Skeletal muscle satellite cell (primary cell): Measurements from ENCODE around the gene ZSWIM3.

Experiments
- H3K27me3 ChIP-seq: 2 replicates; pipeline ENCODE4 v1.7.0; 2013; ENCODE audit warnings: low read length; ENCODE audit not compliant: control insufficient read depth, insufficient read depth
- H3K36me3 ChIP-seq: 2 replicates; pipeline ENCODE4 v1.7.0; 2013; ENCODE audit warnings: mild to moderate bottlenecking, control low read depth, low read length; ENCODE audit not compliant: insufficient read depth
- H3K4me1 ChIP-seq: 2 replicates; pipeline ENCODE4 v1.7.0; 2013; ENCODE audit warnings: low read length; ENCODE audit not compliant: control insufficient read depth, insufficient read depth
- H3K4me2 ChIP-seq: 2 replicates; pipeline ENCODE4 v1.7.0; 2013; ENCODE audit warnings: mild to moderate bottlenecking, low read length
- H3K4me3 ChIP-seq: 2 replicates; pipeline ENCODE4 v1.7.0; 2013; ENCODE audit warnings: low read length
- H3K9ac ChIP-seq: 2 replicates; pipeline ENCODE4 v1.7.0; 2013; ENCODE audit warnings: mild to moderate bottlenecking, low read depth, low read length, moderate library complexity
- H3K9me3 ChIP-seq: replicated peaks from 2 replicates; pipeline ENCODE4 v1.7.0; 2013; ENCODE audit warnings: mild to moderate bottlenecking, control low read depth, low read length

Gene ZSWIM3

DNA sequence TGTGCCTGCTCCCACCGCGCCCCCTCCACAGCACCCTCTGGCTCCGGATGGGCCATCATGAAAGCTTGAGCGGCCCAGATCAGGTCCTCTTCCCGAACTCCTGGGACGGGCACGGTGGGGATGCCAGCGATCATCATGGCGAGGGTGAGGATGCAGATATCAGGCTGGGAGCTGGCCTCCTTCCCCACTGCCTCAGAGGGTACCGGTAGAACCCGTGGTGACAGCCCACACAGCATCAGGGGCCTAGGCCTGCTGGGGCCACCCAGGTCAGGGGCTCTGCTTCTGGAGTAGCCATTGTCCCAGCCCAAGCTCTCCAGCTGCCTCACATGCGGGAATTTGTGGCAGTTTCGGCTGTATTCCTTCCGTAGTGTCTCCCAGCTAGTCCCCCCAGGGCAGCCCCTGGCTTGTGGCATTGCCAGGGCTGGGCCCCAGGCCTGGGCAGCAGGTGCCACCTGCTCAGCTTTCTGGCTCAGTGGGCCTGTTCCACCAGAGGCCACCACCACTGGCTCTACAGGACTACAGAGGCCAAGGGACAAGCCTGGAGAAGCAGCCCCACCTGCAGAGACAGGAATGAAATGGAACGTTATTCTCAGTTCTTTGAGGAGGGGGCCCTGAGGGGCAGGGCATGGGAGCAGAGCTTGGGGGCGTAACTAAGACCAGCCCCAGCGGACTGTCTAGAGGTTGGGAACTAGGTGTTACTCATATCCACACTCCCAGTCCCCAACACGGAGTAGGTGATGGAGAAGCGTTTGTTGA, 29.4 kb downstream of the ZSWIM3 start:
- Histone ChIP-seq H3K4me3 (no peak overlapping the region), H3K9me3 (no peaks in the 10 kb centered on the region), H3K36me3 (peaks cover 22% of the 10 kb centered on the region), H3K27me3 (no peaks in the 10 kb centered on the region), H3K4me2 (no peak overlapping the region), H3K4me1 (peaks cover 24% of the 10 kb centered on the region), H3K9ac (no peak overlapping the region)

DNA sequence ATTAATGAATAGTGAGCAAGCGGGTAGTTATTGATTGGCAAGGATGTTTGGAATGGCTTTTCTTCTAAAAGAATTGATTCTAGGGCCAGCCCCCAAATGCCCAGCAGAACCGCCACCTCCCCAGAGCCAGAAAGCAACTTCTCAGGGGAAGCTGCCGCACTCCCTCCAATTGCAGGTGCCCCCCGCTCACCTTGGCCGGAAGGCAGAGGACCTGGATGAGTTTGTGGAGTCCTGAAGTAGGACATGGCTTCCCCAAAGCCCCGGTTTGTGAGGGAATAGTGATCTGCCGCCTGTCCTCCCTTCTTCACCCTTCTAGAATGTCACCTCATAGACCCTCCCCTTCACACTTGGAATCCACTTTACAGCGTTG, 29.9 kb downstream of the ZSWIM3 start, which contains the start of gene SPATA25:
TSS of gene SPATA25 (minus strand) at position 277 of the 370 bp plus-strand sequence. CDS start at position 245, 32 bp downstream.
- Histone ChIP-seq H3K36me3 (peaks cover 23% of the 10 kb centered on the region), H3K9ac (no peak within 1 kb of the TSS), H3K4me3 (no peak within 1 kb of the TSS), H3K27me3 (no peaks in the 10 kb centered on the region), H3K4me1 (peaks cover 30% of the 10 kb centered on the region), H3K4me2 (no peak within 1 kb of the TSS), H3K9me3 (no peaks in the 10 kb centered on the region)

DNA sequence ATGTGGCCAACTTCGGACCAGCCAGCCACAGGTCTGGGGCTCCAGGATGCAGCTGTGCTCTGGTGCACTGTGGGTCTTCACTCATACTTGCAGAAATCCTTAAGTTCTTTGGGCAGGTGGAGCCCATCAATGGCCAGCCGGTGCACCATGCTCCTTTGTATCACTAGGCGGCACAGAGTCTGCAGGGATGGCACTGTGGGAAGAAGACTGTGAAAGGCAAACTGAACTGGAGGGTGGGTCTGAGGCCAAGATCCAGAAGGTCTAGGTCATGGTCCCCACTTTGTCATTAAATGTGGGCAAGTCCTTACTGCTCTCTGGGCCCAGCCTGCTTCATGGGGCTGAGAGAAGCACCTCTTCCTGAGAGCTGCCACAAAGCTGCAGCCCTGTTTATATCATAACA, 31.3 kb downstream of the ZSWIM3 start:
- Histone ChIP-seq H3K27me3 (no peaks in the 10 kb centered on the region), H3K36me3 (peaks cover 17% of the 10 kb centered on the region), H3K9me3 (no peaks in the 10 kb centered on the region), H3K9ac (no peak overlapping the region), H3K4me3 (no peak overlapping the region), H3K4me1 (peaks cover 36% of the 10 kb centered on the region), H3K4me2 (no peak overlapping the region)

DNA sequence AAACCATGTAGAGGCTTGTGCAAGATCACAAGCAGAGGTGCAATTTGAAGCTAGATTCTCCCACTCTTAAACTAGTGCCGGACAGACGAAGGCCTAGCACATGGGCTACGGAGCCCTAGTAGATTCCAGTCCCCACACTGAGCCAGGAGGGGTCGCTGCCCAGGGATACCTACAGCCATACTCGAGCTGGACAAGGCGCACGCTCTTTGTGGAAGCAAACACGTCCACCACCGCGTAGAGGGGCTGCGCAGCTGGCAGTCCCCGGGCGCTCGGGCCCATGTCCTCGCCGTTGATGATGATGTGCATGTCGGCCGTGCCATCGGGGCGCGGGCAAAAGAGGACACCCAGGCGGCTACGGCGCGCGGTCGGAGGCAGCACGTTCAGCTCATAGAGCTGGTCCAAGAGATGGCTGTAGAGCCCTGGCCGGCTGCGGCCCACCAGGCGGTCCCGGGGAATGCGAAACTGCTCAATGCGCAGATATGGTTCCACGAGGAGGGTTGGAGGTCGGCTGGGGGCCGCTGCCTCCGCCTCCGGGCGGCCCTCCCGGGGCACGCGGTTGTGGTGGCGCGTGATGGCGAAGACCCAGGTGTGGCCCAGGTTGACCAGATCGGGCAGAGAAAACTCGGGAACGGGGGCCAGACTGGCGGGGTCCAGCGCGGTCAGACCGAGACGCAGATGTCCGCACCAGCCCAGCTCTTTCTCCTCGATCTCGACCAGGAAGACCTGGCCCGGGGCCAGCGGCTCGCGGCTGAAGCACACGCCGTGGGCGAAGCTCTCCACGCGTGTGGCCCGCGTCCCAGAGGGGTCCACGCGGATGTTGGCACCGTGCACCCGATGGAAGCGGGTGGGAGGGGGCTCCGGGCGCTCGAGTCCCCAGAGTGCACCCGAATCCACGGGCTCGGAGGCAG, 32.9 kb downstream of the ZSWIM3 start:
- no peaks in the 10 kb centered on the region for H3K27me3 ChIP-seq
- peak overlapping the region; percentile 95 for H3K4me3 ChIP-seq
- peaks cover 28% of the 10 kb centered on the region for H3K4me1 ChIP-seq
- H3K36me3 ChIP-seq, result peaks cover 28% of the 10 kb centered on the region
- peak overlapping the region; percentile 83 for H3K9ac ChIP-seq
- H3K9me3 ChIP-seq, result no peaks in the 10 kb centered on the region
- peak overlapping the region; percentile 99 for H3K4me2 ChIP-seq

DNA sequence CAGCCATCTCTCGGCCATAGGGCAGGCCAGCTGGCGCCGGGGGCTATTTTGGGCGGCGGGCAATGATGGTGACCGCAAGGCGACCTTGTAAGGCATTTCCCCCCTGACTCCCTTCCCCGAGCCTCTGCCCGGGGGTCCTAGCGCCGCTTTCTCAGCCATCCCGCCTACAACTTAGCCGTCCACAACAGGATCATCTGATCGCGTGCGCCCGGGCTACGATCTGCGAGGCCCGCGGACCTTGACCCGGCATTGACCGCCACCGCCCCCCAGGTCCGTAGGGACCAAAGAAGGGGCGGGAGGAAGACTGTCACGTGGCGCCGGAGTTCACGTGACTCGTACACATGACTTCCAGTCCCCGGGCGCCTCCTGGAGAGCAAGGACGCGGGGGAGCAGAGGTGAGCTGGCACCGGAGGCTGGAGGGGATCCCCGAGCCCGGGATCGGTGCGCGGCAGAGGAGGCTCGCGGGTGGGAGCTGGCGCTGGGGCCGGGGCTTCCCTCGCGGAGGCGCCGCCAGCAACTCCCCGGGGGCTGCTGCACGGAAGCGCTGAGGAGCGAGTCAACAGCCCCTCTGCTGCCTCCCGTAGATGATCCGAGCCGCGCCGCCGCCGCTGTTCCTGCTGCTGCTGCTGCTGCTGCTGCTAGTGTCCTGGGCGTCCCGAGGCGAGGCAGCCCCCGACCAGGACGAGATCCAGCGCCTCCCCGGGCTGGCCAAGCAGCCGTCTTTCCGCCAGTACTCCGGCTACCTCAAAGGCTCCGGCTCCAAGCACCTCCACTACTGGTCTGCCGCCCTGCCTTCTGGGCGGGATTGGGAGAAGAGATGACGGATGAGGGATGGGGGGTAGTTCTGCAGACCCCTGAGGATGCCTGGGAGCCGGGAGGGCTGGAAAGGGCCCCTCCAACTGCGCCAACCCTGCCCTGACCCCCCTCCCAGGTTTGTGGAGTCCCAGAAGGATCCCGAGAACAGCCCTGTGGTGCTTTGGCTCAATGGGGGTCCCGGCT, 33.9 kb downstream of the ZSWIM3 start, which contains the start of the genes CTSA and NEURL2:
TSS of gene CTSA (plus strand) at position 351 of the 999 bp plus-strand sequence. CDS start at position 585, 234 bp downstream.
TSS of gene NEURL2 (minus strand) at position 224 of the 999 bp plus-strand sequence. CDS start at position 7, 217 bp downstream.
- H3K9me3 ChIP-seq, result no peaks in the 10 kb centered on the region
- H3K9ac ChIP-seq, result peak within 1 kb of the TSS; percentile 83
- peak within 1 kb of the TSS; percentile 99 for H3K4me2 ChIP-seq
- peaks cover 29% of the 10 kb centered on the region for H3K36me3 ChIP-seq
- H3K4me3 ChIP-seq, result peak within 1 kb of the TSS; percentile 95
- H3K4me1 ChIP-seq, result peaks cover 27% of the 10 kb centered on the region
- no peaks in the 10 kb centered on the region for H3K27me3 ChIP-seq

DNA sequence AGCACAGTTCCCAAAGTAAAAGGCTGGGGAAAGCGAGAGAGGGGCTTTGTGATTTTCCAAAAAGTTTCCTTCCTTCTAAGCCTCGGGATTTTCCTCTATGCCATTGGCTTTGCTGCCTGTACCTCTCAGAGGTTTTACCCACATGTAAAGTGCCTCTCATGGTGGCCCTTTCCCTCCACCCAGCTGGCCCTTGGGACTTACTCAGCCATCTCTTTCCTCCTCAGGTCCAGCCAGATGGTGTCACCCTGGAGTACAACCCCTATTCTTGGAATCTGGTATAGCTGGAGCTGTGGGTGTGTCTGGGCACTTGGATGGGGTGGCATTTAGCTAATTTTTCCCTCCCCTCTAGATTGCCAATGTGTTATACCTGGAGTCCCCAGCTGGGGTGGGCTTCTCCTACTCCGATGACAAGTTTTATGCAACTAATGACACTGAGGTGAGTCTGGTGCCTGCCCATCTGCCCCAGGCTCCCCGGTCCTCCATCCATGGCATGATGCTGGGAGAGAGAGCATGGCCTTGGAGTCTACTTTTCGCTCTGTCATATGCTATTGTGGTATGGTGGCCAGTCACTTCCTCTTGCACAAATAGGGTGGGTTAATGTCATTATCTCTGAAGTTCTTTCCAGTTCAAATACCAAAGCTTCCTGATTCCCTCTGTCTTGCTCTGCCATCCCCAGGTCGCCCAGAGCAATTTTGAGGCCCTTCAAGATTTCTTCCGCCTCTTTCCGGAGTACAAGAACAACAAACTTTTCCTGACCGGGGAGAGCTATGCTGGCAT, 34.8 kb downstream of the ZSWIM3 start:
- Histone ChIP-seq H3K4me2 (peak overlapping the region; percentile 99), H3K9ac (peak overlapping the region; percentile 83), H3K36me3 (peaks cover 32% of the 10 kb centered on the region), H3K27me3 (no peaks in the 10 kb centered on the region), H3K4me3 (peak overlapping the region; percentile 95), H3K4me1 (peaks cover 27% of the 10 kb centered on the region), H3K9me3 (no peaks in the 10 kb centered on the region)

DNA sequence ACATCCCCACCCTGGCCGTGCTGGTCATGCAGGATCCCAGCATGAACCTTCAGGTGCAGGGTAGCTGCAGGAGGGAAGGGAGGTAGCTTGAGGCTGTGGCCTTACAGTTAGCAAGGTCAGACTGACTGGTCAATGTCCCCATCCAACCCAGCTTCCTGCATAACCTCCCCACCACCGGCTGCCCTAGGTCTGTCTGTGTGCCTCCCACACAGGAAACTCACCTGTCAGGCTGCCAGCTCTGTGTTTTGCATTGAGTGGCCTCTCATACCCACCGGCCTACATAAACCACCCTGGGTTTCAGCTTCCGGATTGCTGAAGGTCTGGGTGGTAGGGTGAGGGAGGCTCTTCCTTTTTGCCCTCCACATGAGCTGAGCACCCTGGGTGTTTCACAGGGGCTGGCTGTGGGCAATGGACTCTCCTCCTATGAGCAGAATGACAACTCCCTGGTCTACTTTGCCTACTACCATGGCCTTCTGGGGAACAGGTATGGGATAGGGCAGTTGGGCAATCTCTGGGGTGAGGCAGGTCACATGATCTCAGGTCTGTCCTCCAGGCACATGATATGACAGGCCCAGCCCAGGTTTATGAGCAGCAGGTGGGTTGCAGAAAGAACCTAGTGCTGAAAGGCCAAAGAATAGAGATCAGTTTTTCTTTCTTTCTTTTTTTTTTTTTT, 35.5 kb downstream of the ZSWIM3 start:
- Histone ChIP-seq H3K4me1 (peaks cover 27% of the 10 kb centered on the region), H3K4me3 (no peak overlapping the region), H3K27me3 (no peaks in the 10 kb centered on the region), H3K9me3 (no peaks in the 10 kb centered on the region), H3K4me2 (no peak overlapping the region), H3K36me3 (peaks cover 39% of the 10 kb centered on the region), H3K9ac (no peak overlapping the region)

DNA sequence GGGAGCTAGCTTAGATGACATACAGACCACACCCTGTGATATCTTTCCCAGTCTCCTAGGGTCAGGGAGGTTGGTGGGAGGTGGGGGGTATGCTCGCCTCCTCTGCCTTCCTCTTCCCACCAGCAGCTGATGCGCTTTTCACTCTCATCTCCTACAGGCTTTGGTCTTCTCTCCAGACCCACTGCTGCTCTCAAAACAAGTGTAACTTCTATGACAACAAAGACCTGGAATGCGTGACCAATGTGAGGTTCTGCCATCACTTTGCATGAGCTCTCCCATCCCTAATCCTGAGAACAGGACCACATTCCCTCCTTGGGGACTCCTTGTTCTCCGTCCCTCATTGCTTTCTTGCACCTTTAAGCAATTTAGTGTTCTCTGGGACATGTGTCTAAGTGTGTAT, 36.4 kb downstream of the ZSWIM3 start:
- Histone ChIP-seq H3K9me3 (no peaks in the 10 kb centered on the region), H3K27me3 (no peaks in the 10 kb centered on the region), H3K4me3 (no peak overlapping the region), H3K4me1 (peaks cover 27% of the 10 kb centered on the region), H3K4me2 (no peak overlapping the region), H3K9ac (no peak overlapping the region), H3K36me3 (peaks cover 47% of the 10 kb centered on the region)

DNA sequence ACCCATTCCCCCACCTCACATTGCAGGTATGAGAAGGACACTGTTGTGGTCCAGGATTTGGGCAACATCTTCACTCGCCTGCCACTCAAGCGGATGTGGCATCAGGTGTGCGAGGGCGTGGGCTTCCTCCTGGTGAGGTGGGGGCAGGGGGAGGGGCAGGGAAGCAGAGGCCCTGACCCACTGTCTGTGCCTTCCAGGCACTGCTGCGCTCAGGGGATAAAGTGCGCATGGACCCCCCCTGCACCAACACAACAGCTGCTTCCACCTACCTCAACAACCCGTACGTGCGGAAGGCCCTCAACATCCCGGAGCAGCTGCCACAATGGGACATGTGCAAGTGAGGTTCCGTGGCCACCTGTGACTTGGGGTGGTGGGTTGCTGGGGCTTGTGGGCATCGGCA, 37.4 kb downstream of the ZSWIM3 start:
- Histone ChIP-seq H3K9ac (no peak overlapping the region), H3K4me1 (peaks cover 27% of the 10 kb centered on the region), H3K4me3 (no peak overlapping the region), H3K4me2 (no peak overlapping the region), H3K27me3 (no peaks in the 10 kb centered on the region), H3K9me3 (no peaks in the 10 kb centered on the region), H3K36me3 (peaks cover 51% of the 10 kb centered on the region)

DNA sequence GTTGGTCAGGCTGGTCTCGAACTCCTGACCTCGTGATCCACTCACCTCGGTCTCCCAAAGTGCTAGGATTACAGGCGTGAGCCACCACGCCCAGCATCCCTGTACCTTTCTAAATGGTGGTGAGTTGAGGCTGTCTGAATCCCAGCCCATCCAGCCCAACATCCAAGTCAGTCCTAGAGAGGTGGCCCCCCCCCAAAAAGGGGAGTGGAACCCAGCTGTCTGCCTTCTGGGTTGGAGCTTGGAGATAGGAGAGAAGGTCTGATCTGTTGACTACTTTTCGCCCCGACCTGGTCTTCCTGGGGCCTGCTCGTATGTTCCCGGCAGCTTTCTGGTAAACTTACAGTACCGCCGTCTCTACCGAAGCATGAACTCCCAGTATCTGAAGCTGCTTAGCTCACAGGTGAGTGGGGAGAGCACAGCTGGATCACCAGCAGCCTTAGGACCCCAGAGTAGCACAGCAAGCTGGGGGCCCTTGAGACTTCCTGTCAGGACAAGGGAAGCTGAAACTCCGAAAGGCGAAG, 39.3 kb downstream of the ZSWIM3 start:
- no peaks in the 10 kb centered on the region for H3K27me3 ChIP-seq

More for the DNA sequence above, 39.3 kb downstream of the ZSWIM3 start:
- Histone ChIP-seq H3K4me1 (peaks cover 13% of the 10 kb centered on the region), H3K4me2 (no peak overlapping the region), H3K4me3 (no peak overlapping the region), H3K9ac (no peak overlapping the region), H3K9me3 (no peaks in the 10 kb centered on the region), H3K36me3 (peaks cover 51% of the 10 kb centered on the region)
